Measurements from ENCODE around the gene TGFBR1.
A peak's percentile ranks its signal among the peaks of the same experiment; 100 is the strongest.

- TF ChIP-seq, protein P1, sequence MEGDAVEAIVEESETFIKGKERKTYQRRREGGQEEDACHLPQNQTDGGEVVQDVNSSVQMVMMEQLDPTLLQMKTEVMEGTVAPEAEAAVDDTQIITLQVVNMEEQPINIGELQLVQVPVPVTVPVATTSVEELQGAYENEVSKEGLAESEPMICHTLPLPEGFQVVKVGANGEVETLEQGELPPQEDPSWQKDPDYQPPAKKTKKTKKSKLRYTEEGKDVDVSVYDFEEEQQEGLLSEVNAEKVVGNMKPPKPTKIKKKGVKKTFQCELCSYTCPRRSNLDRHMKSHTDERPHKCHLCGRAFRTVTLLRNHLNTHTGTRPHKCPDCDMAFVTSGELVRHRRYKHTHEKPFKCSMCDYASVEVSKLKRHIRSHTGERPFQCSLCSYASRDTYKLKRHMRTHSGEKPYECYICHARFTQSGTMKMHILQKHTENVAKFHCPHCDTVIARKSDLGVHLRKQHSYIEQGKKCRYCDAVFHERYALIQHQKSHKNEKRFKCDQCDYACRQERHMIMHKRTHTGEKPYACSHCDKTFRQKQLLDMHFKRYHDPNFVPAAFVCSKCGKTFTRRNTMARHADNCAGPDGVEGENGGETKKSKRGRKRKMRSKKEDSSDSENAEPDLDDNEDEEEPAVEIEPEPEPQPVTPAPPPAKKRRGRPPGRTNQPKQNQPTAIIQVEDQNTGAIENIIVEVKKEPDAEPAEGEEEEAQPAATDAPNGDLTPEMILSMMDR (IDR thresholded peaks at IDR 0.05; ENCODE audit: extremely low read depth in 1 of 2, insufficient read depth in 1 of 2, low read depth in 1 of 2, low read length in 2 of 2), result peak; percentile 94 to 97
- TF ChIP-seq EZH2 (IDR thresholded peaks at IDR 0.05; ENCODE audit: borderline replicate concordance, low read depth, low read length, severe bottlenecking), result no peak
- TF ChIP-seq, protein P2, sequence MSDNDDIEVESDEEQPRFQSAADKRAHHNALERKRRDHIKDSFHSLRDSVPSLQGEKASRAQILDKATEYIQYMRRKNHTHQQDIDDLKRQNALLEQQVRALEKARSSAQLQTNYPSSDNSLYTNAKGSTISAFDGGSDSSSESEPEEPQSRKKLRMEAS (IDR thresholded peaks at IDR 0.05; ENCODE audit: insufficient read depth, insufficient read length), result no peak
- TF ChIP-seq MYC (IDR thresholded peaks at IDR 0.05; ENCODE audit: low read depth, low read length), result no peak
- TF ChIP-seq POLR2A (IDR thresholded peaks at IDR 0.05; ENCODE audit: low read depth, low read length), result peak; percentile 50
These were observed 79.8 kb downstream of the TGFBR1 start for GRCh38 chr9:99184475-99185347.
